Measurements from ENCODE around the gene LARP1. TPM values are rescaled to one million over a fixed set of nuclear protein-coding genes. Genes with fewer than 3 reads are reported as not detected.

Gene LARP1
- total and polyA plus RNA-seq, 9 donors = 38.1 to 249 (median 146) TPM

GRCh38 chr5:154756009-154756867 is 1.1 kb downstream of the LARP1 start:
- H3K36me3 ChIP-seq = no peaks in the 10 kb centered on the region
- H3K27ac ChIP-seq = peak overlapping the region; percentile 89 to 96
- TF ChIP-seq POLR2A (IDR thresholded peaks at IDR 0.05) (peak; percentile 12), CTCF (IDR thresholded peaks at IDR 0.05) (no peak), EP300 (IDR thresholded peaks at IDR 0.05) (no peak)
- peaks cover 13% of the 10 kb centered on the region for H3K4me1 ChIP-seq (ENCODE audit: insufficient read depth)
- H3K4me3 ChIP-seq = peak overlapping the region; percentile 99
- H3K27me3 ChIP-seq = no peaks in the 10 kb centered on the region
- H3K9me3 ChIP-seq = no peaks in the 10 kb centered on the region
- peak; percentile 47 to 72 (median 68) for DNase-seq
- intact Hi-C loops (cut with DNase I) = loop anchor here (5.0 to 10.0 kb wide), 6 partner anchors 36 to 309 kb away; partner anchors contain the start of genes CNOT8 (in 4 of the 4), FAXDC2 (in 2 of the 4) and SAP30L (in 1 of the 4)
- WGBS, 3 donors = 0 to 1% (median 0%) methylated on average over 54 to 72 of the region's 72 CpGs

- Histone ChIP-seq H3K27me3 (no peaks in the 10 kb centered on the region), H3K36me3 (no peaks in the 10 kb centered on the region), H3K4me1 (ENCODE audit: insufficient read depth) (peaks cover 17% of the 10 kb centered on the region), H3K27ac (peak overlapping the region; percentile 89 to 96), H3K4me3 (peak overlapping the region; percentile 99), H3K9me3 (no peaks in the 10 kb centered on the region)
- TF ChIP-seq CTCF (IDR thresholded peaks at IDR 0.05) = no peak
- TF ChIP-seq POLR2A (IDR thresholded peaks at IDR 0.05) = peak; percentile 43
- TF ChIP-seq EP300 (IDR thresholded peaks at IDR 0.05) = no peak
- 0% methylated on average over 37 to 73 of the region's 73 CpGs for WGBS, 3 donors
- intact Hi-C loops (cut with DNase I) = loop anchor here (5.0 to 10.0 kb wide), 6 partner anchors 35 to 310 kb away; partner anchors contain the start of genes CNOT8 (in 4 of the 4), FAXDC2 (in 2 of the 4) and SAP30L (in 1 of the 4)
- DNase-seq = peak; percentile 63 to 74 (median 73)
Observed at GRCh38 chr5:154756868-154757813, 2.0 kb downstream of the LARP1 start.

- no peaks in the 10 kb centered on the region for H3K36me3 ChIP-seq
- no peaks in the 10 kb centered on the region for H3K27me3 ChIP-seq
- H3K9me3 ChIP-seq = no peaks in the 10 kb centered on the region
- H3K4me1 ChIP-seq (ENCODE audit: insufficient read depth) = peaks cover 20% of the 10 kb centered on the region
- no peak for TF ChIP-seq CTCF (IDR thresholded peaks at IDR 0.05)
- TF ChIP-seq EP300 (IDR thresholded peaks at IDR 0.05) = no peak
- TF ChIP-seq POLR2A (IDR thresholded peaks at IDR 0.05) = no peak
- H3K4me3 ChIP-seq = peak overlapping the region; percentile 14
- DNase-seq = no peak
- WGBS, 3 donors = 5 to 17% (median 9%) methylated on average over 5 of the region's 5 CpGs
- H3K27ac ChIP-seq = no peak overlapping the region
- intact Hi-C loops (cut with DNase I) = loop anchor here (5.0 to 10.0 kb wide), 6 partner anchors 34 to 311 kb away; partner anchors contain the start of genes CNOT8 (in 4 of the 4), FAXDC2 (in 2 of the 4) and SAP30L (in 1 of the 4)
Observed at GRCh38 chr5:154757814-154758406, 2.7 kb downstream of the LARP1 start.
